HEK293 (cell line): ENCODE data around the gene RAD23B.

Experiments
- CTCF ChIA-PET: fragments of 350-600 bp; formaldehyde crosslinking; extraction: SDS; loops from one replicate; lab custom pipeline; 2021; ENCODE audit warnings: antibody characterized with exemption; lab: Yijun Ruan, JAX
- POLR2A ChIA-PET: fragments of 300-600 bp; formaldehyde crosslinking; extraction: SDS; loops from one replicate; lab custom pipeline; 2020; ENCODE audit warnings: antibody characterized with exemption, inconsistent platforms; lab: Yijun Ruan, JAX
- H3K27ac ChIP-seq: fragments of 200-500 bp; sonication (Bioruptor generic); 2 replicates; pipeline ENCODE4 v1.5.1; 2014; ENCODE audit warnings: low read depth, low read length, control low read depth, inconsistent platforms; ENCODE audit errors: extremely low read depth
- H3K36me3 ChIP-seq, 2 experiments: fragments of 200-500 bp in 1 of 2; sonication (Bioruptor generic) in 1 of 2; 1 replicate in 1 of 2; 2 replicates in 1 of 2; pipeline ENCODE4 v1.5.1; 2014 to 2017; ENCODE audit warnings: inconsistent platforms in 2 of 2, low read length in 2 of 2; ENCODE audit not compliant: control insufficient read depth in 2 of 2, insufficient read depth in 1 of 2
- H3K4me1 ChIP-seq: fragments of 200-500 bp; sonication (Bioruptor generic); 2 replicates; pipeline ENCODE4 v1.5.1; 2014; ENCODE audit warnings: mild to moderate bottlenecking, low read length, inconsistent platforms; ENCODE audit not compliant: control insufficient read depth, insufficient read depth
- H3K4me3 ChIP-seq: 2 replicates; pipeline ENCODE4 v1.5.1; 2011; ENCODE audit warnings: low read depth, mild to moderate bottlenecking, control low read depth, low read length, moderate library complexity
- H3K9me3 ChIP-seq: fragments of 200-500 bp; sonication (Bioruptor generic); 2 replicates; pipeline ENCODE4 v1.5.1; 2014; ENCODE audit warnings: low read depth, low read length, inconsistent platforms; ENCODE audit not compliant: control insufficient read depth, insufficient read depth
- AEBP2 ChIP-seq: fragments of 450-650 bp; formaldehyde crosslinking; IDR thresholded peaks from 2 replicates; pipeline ENCODE4 v1.5.1; 2016; ENCODE audit warnings: missing biosample characterization, missing genetic modification characterization, borderline replicate concordance
- BCL6B ChIP-seq: fragments of 450-650 bp; formaldehyde crosslinking; IDR thresholded peaks from 2 replicates; pipeline ENCODE4 v1.5.1; 2017; ENCODE audit warnings: missing biosample characterization, missing genetic modification characterization
- GLI4 ChIP-seq: fragments of 450-650 bp; formaldehyde crosslinking; IDR thresholded peaks from 2 replicates; pipeline ENCODE4 v1.5.1; 2016; ENCODE audit warnings: missing biosample characterization, missing genetic modification characterization
- KLF1 ChIP-seq: fragments of 450-650 bp; formaldehyde crosslinking; IDR thresholded peaks from 2 replicates; pipeline ENCODE4 v1.5.1; 2016; ENCODE audit warnings: missing biosample characterization, missing genetic modification characterization
- KLF8 ChIP-seq: fragments of 450-650 bp; formaldehyde crosslinking; IDR thresholded peaks from 2 replicates; pipeline ENCODE4 v1.5.1; 2016; ENCODE audit warnings: missing biosample characterization, missing genetic modification characterization
- MEIS1 ChIP-seq: sonication (generic); formaldehyde crosslinking; IDR thresholded peaks from 2 replicates; pipeline ENCODE4 v1.8.1; 2022; ENCODE audit warnings: missing genetic modification reagents, mild to moderate bottlenecking, borderline replicate concordance
- MYNN ChIP-seq: fragments of 450-650 bp; formaldehyde crosslinking; IDR thresholded peaks from 2 replicates; pipeline ENCODE4 v1.5.1; 2016; ENCODE audit warnings: missing biosample characterization, missing genetic modification characterization, borderline replicate concordance
- SCRT1 ChIP-seq: fragments of 450-650 bp; formaldehyde crosslinking; IDR thresholded peaks from 2 replicates; pipeline ENCODE4 v1.5.1; 2016; ENCODE audit warnings: missing biosample characterization, missing genetic modification characterization, borderline replicate concordance
- WT1 ChIP-seq: fragments of 450-650 bp; formaldehyde crosslinking; IDR thresholded peaks from 2 replicates; pipeline ENCODE4 v1.5.1; 2016; ENCODE audit warnings: missing biosample characterization, missing genetic modification characterization
- ZBTB44 ChIP-seq: fragments of 450-650 bp; IDR thresholded peaks from 2 replicates; pipeline ENCODE4 v1.5.1; 2018; ENCODE audit warnings: missing biosample characterization, mild to moderate bottlenecking, missing genetic modification characterization
- ZBTB48 ChIP-seq: fragments of 450-650 bp; formaldehyde crosslinking; IDR thresholded peaks from 2 replicates; pipeline ENCODE4 v1.5.1; 2016; ENCODE audit warnings: missing biosample characterization, missing genetic modification characterization
- ZNF114 ChIP-seq: fragments of 450-650 bp; formaldehyde crosslinking; IDR thresholded peaks from 2 replicates; pipeline ENCODE4 v1.5.0; 2017; ENCODE audit warnings: missing biosample characterization, missing genetic modification characterization
- ZNF132 ChIP-seq: fragments of 450-650 bp; formaldehyde crosslinking; IDR thresholded peaks from 2 replicates; pipeline ENCODE4 v1.5.1; 2017; ENCODE audit warnings: missing biosample characterization, missing genetic modification characterization, borderline replicate concordance
- ZNF140 ChIP-seq: fragments of 450-650 bp; formaldehyde crosslinking; IDR thresholded peaks from 2 replicates; pipeline ENCODE4 v1.5.1; 2016; ENCODE audit warnings: missing biosample characterization, missing genetic modification characterization
- ZNF146 ChIP-seq: fragments of 450-650 bp; formaldehyde crosslinking; IDR thresholded peaks from 2 replicates; pipeline ENCODE4 v1.5.1; 2016; ENCODE audit warnings: missing biosample characterization, missing genetic modification characterization
- ZNF18 ChIP-seq: fragments of 450-650 bp; formaldehyde crosslinking; IDR thresholded peaks from 2 replicates; pipeline ENCODE4 v1.5.1; 2016; ENCODE audit warnings: missing biosample characterization, missing genetic modification characterization
- ZNF184 ChIP-seq: fragments of 450-650 bp; IDR thresholded peaks from 2 replicates; pipeline ENCODE4 v1.5.1; 2018; ENCODE audit warnings: missing biosample characterization, mild to moderate bottlenecking, missing genetic modification characterization
- ZNF19 ChIP-seq: fragments of 450-650 bp; formaldehyde crosslinking; IDR thresholded peaks from 2 replicates; pipeline ENCODE4; 2016; ENCODE audit warnings: missing biosample characterization, missing genetic modification characterization, low read depth
- ZNF202 ChIP-seq: fragments of 450-650 bp; formaldehyde crosslinking; IDR thresholded peaks from 2 replicates; pipeline ENCODE4 v1.5.1; 2016; ENCODE audit warnings: missing biosample characterization, missing genetic modification characterization, borderline replicate concordance
- ZNF26 ChIP-seq: fragments of 450-650 bp; formaldehyde crosslinking; IDR thresholded peaks from 2 replicates; pipeline ENCODE4 v1.5.1; 2016; ENCODE audit warnings: missing biosample characterization, missing genetic modification characterization
- ZNF362 ChIP-seq: fragments of 450-650 bp; formaldehyde crosslinking; IDR thresholded peaks from 2 replicates; pipeline ENCODE4 v1.5.1; 2016; ENCODE audit warnings: missing biosample characterization, missing genetic modification characterization
- ZNF37A ChIP-seq: fragments of 450-650 bp; IDR thresholded peaks from 2 replicates; pipeline ENCODE4 v1.5.1; 2018; ENCODE audit warnings: missing biosample characterization, missing genetic modification characterization
- ZNF426 ChIP-seq: fragments of 450-650 bp; formaldehyde crosslinking; IDR thresholded peaks from 2 replicates; pipeline ENCODE4 v1.5.1; 2017; ENCODE audit warnings: missing biosample characterization, missing genetic modification characterization, mild to moderate bottlenecking, inconsistent platforms, moderate library complexity
- ZNF501 ChIP-seq: fragments of 450-650 bp; formaldehyde crosslinking; IDR thresholded peaks from 2 replicates; pipeline ENCODE4 v1.5.1; 2016; ENCODE audit warnings: missing biosample characterization, missing genetic modification characterization
- ZNF561 ChIP-seq: fragments of 450-650 bp; IDR thresholded peaks from 2 replicates; pipeline ENCODE4 v1.5.1; 2018; ENCODE audit warnings: missing biosample characterization, missing genetic modification characterization, borderline replicate concordance
- ZNF621 ChIP-seq: fragments of 450-650 bp; formaldehyde crosslinking; IDR thresholded peaks from 2 replicates; pipeline ENCODE4 v1.5.1; 2017; ENCODE audit warnings: missing biosample characterization, missing genetic modification characterization
- ZNF785 ChIP-seq: fragments of 450-650 bp; formaldehyde crosslinking; IDR thresholded peaks from 2 replicates; pipeline ENCODE4 v1.5.1; 2016; ENCODE audit warnings: missing biosample characterization, missing genetic modification characterization
- ZNF830 ChIP-seq: fragments of 450-650 bp; IDR thresholded peaks from 2 replicates; pipeline ENCODE4 v1.5.0; 2018; ENCODE audit warnings: missing biosample characterization, missing genetic modification characterization, low read depth, mild to moderate bottlenecking, moderate library complexity

RAD23B gene

GRCh38 chr9:107249131-107249533, 33.9 kb upstream of the RAD23B start:
- Histone ChIP-seq H3K27ac (no peak overlapping the region), H3K4me1 (no peaks in the 10 kb centered on the region), H3K4me3 (no peak overlapping the region), H3K9me3 (no peaks in the 10 kb centered on the region), H3K36me3 (no peaks in the 10 kb centered on the region)
- CTCF ChIA-PET: no interaction called here
- TF ChIP-seq ZNF621 (tag by site-specific recombination) (no peak), ZNF561 (tag by site-specific recombination) (no peak), ZNF26 (tag by site-specific recombination) (no peak), GLI4 (tag by site-specific recombination) (no peak), ZNF830 (tag by site-specific recombination) (no peak), ZNF132 (tag by site-specific recombination) (no peak), KLF1 (tag by site-specific recombination) (no peak), WT1 (tag by site-specific recombination) (no peak), ZNF140 (tag by site-specific recombination) (no peak), ZNF18 (tag by site-specific recombination) (no peak), AEBP2 (tag by site-specific recombination) (no peak), ZNF426 (no peak), ZBTB48 (tag by site-specific recombination) (no peak), MEIS1 (CRISPR knock-in tag) (no peak)
- POLR2A ChIA-PET: no interaction called here

- no peaks in the 10 kb centered on the region for H3K9me3 ChIP-seq
- H3K4me3 ChIP-seq: no peak overlapping the region
- H3K27ac ChIP-seq: no peak overlapping the region
- H3K4me1 ChIP-seq: no peaks in the 10 kb centered on the region
- CTCF ChIA-PET: no interaction called here
- POLR2A ChIA-PET: no interaction called here
- no peaks in the 10 kb centered on the region for H3K36me3 ChIP-seq
- no peak for TF ChIP-seq ZNF501
- no peak for TF ChIP-seq ZNF202 (tag by site-specific recombination)
- no peak for TF ChIP-seq MYNN (tag by site-specific recombination)
- TF ChIP-seq ZNF37A: no peak
- no peak for TF ChIP-seq SCRT1
- no peak for TF ChIP-seq KLF8 (tag by site-specific recombination)
- no peak for TF ChIP-seq ZNF184 (tag by site-specific recombination)
- TF ChIP-seq ZNF362 (tag by site-specific recombination): no peak
- no peak for TF ChIP-seq ZBTB44
- no peak for TF ChIP-seq ZNF785 (tag by site-specific recombination)
- no peak for TF ChIP-seq BCL6B (tag by site-specific recombination)
- TF ChIP-seq ZNF114 (tag by site-specific recombination): no peak
- TF ChIP-seq ZNF19 (tag by site-specific recombination): no peak
- no peak for TF ChIP-seq ZNF146 (tag by site-specific recombination)
These were observed 33.3 kb upstream of the RAD23B start for GRCh38 chr9:107249665-107250285.
